ENCODE measurements around the gene KRTAP4-16. TPM values are rescaled to one million over a fixed set of nuclear protein-coding genes. Genes with fewer than 3 reads are reported as not detected.
"Not testable (repeated sequence)": the region's sequence is repeated elsewhere in the genome, so short reads cannot be mapped to it uniquely, and the experiment has no call there.

The KRTAP4-16 gene
- polyA plus RNA-seq, 5 donors = not detected

DNA sequence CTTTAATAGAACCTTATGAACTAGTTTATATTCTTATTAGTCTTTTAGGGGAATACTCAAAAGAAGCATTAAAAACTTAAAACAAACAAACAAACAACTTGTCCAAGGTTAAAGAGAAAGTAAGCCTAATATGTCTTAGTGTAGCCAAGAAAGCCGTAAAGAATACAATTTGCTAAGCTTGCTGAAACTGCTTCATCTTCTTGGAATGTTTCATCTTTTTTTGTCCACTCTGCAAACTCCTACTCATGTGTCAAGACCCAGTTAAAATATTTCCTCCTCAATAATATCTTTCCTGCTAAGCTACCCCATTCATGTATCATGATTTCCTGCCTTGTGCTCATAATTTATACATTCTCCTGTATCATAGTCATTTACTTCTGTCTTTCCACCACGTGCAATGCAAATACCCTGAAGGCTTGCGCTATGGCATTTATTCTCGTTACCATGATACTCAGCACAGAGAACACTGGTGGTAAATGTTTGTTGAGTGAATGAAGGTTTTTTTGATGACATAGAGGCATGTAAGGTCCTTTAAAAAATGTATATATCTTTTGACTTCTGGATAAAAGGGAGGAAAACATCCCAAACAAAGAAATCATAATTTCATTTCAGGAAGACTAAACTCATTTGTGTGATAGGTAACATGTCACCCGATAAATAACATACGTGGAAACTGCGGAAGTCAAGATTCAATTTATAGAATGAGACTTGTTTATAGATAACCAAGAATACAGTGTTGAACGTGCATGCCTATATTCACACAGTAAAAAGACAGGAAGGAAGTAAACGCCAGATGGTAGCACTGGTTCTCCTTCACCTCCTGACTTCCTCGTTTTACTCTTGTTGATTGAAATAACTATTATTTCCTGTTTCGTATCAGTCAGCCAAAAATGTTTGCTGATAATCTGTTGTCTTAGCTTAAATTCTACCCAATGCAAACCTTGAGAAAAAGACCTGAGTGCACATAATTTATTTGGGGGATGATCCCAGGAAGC lies 18.0 kb upstream of the KRTAP4-16 start:
- DNase-seq = not testable (repeated sequence)

- DNase-seq = no peak
These were observed 16.7 kb upstream of the KRTAP4-16 start for GRCh38 chr17:41118721-41119120.

DNA sequence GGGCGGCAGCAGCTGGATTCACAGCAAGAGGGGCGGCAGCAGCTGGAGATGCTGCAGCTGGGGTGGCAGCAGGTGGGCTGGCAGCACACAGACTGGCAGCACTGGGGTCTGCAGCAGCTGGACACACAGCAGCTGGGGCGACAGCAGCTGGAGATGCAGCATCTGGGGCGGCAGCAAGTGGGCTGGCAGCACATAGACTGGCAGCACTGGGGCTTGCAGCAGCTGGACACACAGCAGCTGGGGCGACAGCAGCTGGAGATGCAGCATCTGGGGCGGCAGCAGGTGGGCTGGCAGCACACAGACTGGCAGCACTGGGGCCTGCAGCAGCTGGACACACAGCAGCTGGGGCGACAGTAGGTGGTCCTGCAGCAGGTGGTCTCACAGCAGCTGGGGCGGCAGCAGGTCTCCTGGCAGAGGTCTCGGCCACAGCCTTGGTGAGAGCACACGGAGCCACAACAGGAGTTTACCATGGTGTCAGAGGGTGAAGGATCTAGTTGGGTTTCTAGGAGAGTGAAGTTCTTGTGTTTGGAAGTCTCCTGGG lies 15.9 kb upstream of the KRTAP4-16 start, which contains the start of gene KRTAP4-11:
Gene KRTAP4-11, minus strand, starts transcription at position 528 of the 541 bp plus-strand sequence. Its CDS starts 58 bp downstream, at position 470.
- not testable (repeated sequence) for DNase-seq

DNA sequence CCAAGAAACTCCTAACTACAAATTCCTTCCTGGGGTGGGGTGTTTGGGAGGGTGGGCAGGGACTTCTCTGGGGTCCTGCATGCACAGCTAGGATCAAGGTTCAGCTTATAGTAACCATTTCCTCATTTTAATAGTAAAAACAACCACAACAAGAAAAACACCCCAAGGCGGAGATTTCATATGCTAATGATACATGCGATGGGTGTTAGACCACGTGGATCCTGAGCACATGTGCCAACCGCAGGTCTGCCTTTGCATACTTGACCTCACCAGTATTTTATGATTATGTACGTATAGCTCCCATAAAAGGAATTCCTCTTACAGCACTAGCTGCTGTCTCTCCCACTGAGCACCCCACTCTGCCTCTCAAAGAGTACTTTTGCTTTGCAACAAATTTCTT lies 14.3 kb upstream of the KRTAP4-16 start:
- no peak for DNase-seq

- DNase-seq = no peak
These were observed 9.3 kb upstream of the KRTAP4-16 start for GRCh38 chr17:41111151-41111885.

GRCh38 chr17:41108728-41109386 lies 6.8 kb upstream of the KRTAP4-16 start:
- not testable (repeated sequence) for DNase-seq

GRCh38 chr17:41107941-41108450 lies 6.0 kb upstream of the KRTAP4-16 start:
- no peak for DNase-seq

GRCh38 chr17:41105347-41105746 lies 3.3 kb upstream of the KRTAP4-16 start, which contains the start of gene KRTAP4-9:
Gene KRTAP4-9 (plus strand): TSS chr17:41105389. CDS start chr17:41105389, 0 bp downstream.
- not testable (repeated sequence) for DNase-seq

DNA sequence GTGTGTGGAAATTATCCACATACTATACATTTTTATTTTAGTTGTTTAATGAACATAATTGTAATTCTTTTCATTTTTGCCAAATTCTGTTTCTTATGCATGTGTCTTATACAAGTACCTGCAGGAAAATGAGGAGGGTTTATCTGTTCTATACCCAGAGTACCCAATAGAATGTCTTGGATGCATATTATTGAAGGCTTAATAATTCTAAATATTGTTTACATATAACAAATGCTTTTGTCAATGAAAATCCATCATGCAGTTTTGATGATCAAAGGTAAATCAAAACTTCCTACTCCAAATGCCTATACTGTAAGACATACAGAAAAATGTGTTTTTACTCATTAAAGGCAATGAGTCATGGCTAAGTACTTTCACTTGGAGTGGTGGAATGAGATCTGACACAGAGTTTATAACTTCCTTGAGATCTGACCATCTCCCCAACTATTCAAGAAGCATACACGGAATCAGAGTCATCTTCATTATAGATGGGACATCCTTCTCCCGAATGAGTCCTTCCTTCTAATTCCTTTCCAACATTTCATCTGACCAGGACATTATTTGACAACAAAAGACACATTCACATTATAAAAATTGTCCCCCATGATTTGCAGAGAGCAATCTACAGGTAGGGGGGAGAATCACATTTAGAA lies 2.5 kb upstream of the KRTAP4-16 start:
- DNase-seq = not testable (repeated sequence)

- DNase-seq = no peak
These were observed 1.9 kb upstream of the KRTAP4-16 start for GRCh38 chr17:41103896-41104295.

DNA sequence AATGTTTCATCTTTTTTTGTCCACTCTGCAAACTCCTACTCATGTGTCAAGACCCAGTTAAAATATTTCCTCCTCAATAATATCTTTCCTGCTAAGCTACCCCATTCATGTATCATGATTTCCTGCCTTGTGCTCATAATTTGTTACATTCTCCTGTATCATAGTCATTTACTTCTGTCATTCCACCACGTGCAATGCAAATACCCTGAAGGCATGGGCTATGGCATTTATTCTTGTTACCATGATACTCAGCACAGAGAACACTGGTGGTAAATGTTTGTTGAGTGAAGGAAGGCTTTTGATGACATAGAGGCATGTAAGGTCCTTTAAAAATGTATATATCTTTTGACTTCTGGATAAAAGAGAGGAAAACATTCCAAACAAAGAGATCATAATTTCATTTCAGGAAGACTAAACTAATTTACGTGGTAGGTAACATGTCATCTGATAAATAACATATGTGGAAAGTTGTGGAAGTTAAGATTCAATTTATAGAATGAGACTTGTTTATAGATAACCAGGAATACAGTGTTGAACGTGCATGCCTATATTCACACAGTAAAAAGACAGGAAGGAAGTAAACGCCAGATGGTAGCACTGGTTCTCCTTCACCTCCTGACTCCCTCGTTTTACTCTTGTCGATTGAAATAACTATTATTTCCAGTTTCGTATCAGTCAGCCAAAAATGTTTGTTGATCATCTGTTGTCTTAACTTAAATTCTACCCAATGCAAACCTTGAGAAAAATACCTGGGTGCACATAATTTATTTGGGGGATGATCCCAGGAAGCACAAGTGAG lies 2.1 kb downstream of the KRTAP4-16 start:
- DNase-seq = not testable (repeated sequence)

DNA sequence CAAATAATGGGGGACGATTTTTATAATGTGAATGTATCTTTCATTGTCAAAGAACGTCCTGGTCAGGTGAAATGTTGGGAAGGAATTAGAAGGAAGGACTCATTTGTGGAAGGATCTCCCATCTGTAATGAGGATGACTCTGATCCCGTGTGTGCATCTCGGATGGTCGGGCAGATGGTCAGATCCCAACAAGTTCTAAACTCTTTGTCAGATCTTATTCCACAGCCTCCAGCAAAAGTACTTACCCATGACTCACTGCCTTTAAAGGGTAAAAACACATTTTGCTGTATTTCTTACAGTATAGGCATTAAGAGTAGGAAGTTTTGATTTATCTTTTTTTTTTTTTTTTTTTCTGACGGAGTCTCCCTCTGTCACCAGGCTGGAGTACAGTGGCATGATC lies 3.5 kb downstream of the KRTAP4-16 start:
- no peak for DNase-seq

DNA sequence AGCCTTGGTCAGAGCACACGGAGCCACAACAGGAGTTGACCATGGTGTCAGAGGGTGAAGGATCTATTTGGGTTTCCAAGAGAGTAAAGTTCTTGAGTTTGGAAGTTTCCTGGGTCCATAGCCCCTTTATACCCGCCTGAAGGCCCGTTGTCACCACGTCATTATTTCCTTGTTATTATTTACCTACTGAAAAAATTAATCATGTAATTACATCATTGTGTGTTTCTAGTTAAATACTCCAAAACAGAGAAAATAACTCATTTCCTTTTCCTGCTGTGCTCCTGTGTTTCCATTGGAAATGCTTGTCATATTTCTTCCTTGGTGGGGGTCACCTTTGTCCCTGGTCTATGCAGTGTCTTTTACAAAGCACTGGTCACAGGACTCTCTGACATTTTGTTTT lies 4.0 kb downstream of the KRTAP4-16 start, which contains the start of gene KRTAP4-8:
Gene KRTAP4-8, minus strand, starts transcription at position 101 of the 400 bp plus-strand sequence. Its CDS starts 58 bp downstream, at position 43.
- no peak for DNase-seq

- peak in 1 of 2 donors; percentile 11 for DNase-seq
These were observed 6.0 kb downstream of the KRTAP4-16 start for GRCh38 chr17:41096055-41096454.

GRCh38 chr17:41088760-41089352 lies 13.2 kb downstream of the KRTAP4-16 start:
- not testable (repeated sequence) for DNase-seq

- DNase-seq = not testable (repeated sequence)
These were observed 17.7 kb downstream of the KRTAP4-16 start, which contains the start of gene KRTAP4-7 for GRCh38 chr17:41084100-41084856. Gene KRTAP4-7 (plus strand): TSS chr17:41084150. CDS start chr17:41084207, 57 bp downstream.

- DNase-seq = not testable (repeated sequence)
These were observed 18.6 kb downstream of the KRTAP4-16 start for GRCh38 chr17:41083427-41083826.

DNA sequence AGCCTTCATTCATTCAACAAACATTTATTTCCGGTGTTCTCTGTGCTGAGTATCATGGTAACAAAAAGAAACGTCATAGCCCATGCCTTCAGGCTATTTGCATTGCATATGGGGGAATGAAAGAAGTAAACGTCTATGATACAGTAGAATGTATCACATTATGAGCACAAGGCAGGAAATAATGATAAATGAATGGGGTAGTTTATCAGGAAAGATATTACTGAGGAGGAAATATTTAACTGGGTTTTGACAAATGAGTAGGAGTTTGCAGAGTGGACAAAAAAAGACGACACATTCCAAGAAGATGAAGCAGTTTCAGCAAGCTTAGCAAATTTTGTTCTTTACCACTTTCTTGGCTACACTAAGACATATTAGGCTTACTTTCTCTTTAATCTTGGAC lies 19.4 kb downstream of the KRTAP4-16 start:
- no peak for DNase-seq
